ENCODE measurements around the gene ARHGEF11. TPM values are rescaled to one million over a fixed set of nuclear protein-coding genes. Genes with fewer than 3 reads are reported as not detected.

ARHGEF11 gene
- total RNA-seq, 1 experiment from 2014 or later, result 0.11 TPM

DNA sequence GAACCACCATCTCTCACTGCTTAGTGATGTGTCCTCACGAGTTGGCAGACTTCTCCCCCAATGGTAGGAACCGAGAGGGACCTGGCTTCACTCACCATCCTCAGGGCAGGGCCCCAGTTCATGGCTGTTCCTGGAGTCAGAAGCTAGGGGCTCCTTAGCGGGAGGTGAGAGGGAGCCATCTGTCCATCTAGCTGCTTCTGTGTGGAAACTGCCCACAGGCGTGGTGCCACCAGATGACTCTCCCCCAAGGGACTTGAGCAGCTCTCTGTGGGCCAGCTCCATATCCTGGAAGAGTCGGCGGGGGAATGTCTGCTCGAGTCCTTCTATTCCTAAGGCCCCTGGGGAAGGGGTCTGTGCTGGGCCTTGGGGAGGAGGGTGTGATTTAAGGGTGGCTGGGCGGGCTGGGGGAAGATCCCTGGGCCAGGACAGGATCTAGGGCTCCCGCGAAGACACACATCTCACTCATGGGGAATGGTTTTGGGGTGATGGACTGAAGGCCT lies 108.8 kb downstream of the ARHGEF11 start:
- Histone ChIP-seq H3K27ac (ENCODE audit: low read length) (no peak overlapping the region), H3K4me3 (ENCODE audit: low read length) (no peak overlapping the region), H3K79me2 (ENCODE audit: low read length) (no peaks in the 10 kb centered on the region), H3K4me1 (ENCODE audit: low read length) (no peaks in the 10 kb centered on the region), H3K27me3 (ENCODE audit: low read length) (no peaks in the 10 kb centered on the region), H3K9ac (ENCODE audit: low read length) (no peak overlapping the region), H3K9me3 (ENCODE audit: low read length) (no peaks in the 10 kb centered on the region), H2AFZ (ENCODE audit: low read length) (no peak overlapping the region), H3K9me2 (replicated peaks; ENCODE audit: insufficient read depth, low read length) (no peaks in the 10 kb centered on the region), H3K36me3 (ENCODE audit: insufficient read depth, low read length) (no peaks in the 10 kb centered on the region), H4K20me1 (ENCODE audit: insufficient read depth, low read depth, low read length) (no peaks in the 10 kb centered on the region), H3K4me2 (ENCODE audit: low read depth, low read length, poor library complexity, severe bottlenecking) (no peak overlapping the region)
- DNase-seq, result no peak

- no peak overlapping the region for H3K4me3 ChIP-seq (ENCODE audit: low read length)
- no peak overlapping the region for H3K27ac ChIP-seq (ENCODE audit: low read length)
- DNase-seq, result no peak
- no peaks in the 10 kb centered on the region for H3K79me2 ChIP-seq (ENCODE audit: low read length)
- no peaks in the 10 kb centered on the region for H3K4me1 ChIP-seq (ENCODE audit: low read length)
- no peak overlapping the region for H2AFZ ChIP-seq (ENCODE audit: low read length)
- H3K9me3 ChIP-seq (ENCODE audit: low read length), result no peaks in the 10 kb centered on the region
- no peaks in the 10 kb centered on the region for H3K9me2 ChIP-seq (replicated peaks; ENCODE audit: insufficient read depth, low read length)
- no peak overlapping the region for H3K9ac ChIP-seq (ENCODE audit: low read length)
- H3K4me2 ChIP-seq (ENCODE audit: low read depth, low read length, poor library complexity, severe bottlenecking), result no peak overlapping the region
- H3K36me3 ChIP-seq (ENCODE audit: insufficient read depth, low read length), result no peaks in the 10 kb centered on the region
- H3K27me3 ChIP-seq (ENCODE audit: low read length), result no peaks in the 10 kb centered on the region
- H4K20me1 ChIP-seq (ENCODE audit: insufficient read depth, low read depth, low read length), result no peaks in the 10 kb centered on the region
These were observed 109.4 kb downstream of the ARHGEF11 start for GRCh38 chr1:156936191-156936590.

- no peak overlapping the region for H3K9ac ChIP-seq (ENCODE audit: low read length)
- no peaks in the 10 kb centered on the region for H3K79me2 ChIP-seq (ENCODE audit: low read length)
- no peaks in the 10 kb centered on the region for H3K9me2 ChIP-seq (replicated peaks; ENCODE audit: insufficient read depth, low read length)
- H3K27ac ChIP-seq (ENCODE audit: low read length), result no peak overlapping the region
- H3K27me3 ChIP-seq (ENCODE audit: low read length), result no peaks in the 10 kb centered on the region
- no peaks in the 10 kb centered on the region for H3K36me3 ChIP-seq (ENCODE audit: insufficient read depth, low read length)
- no peaks in the 10 kb centered on the region for H3K9me3 ChIP-seq (ENCODE audit: low read length)
- DNase-seq, result no peak
- no peak overlapping the region for H2AFZ ChIP-seq (ENCODE audit: low read length)
- no peak overlapping the region for H3K4me2 ChIP-seq (ENCODE audit: low read depth, low read length, poor library complexity, severe bottlenecking)
- no peaks in the 10 kb centered on the region for H4K20me1 ChIP-seq (ENCODE audit: insufficient read depth, low read depth, low read length)
- H3K4me3 ChIP-seq (ENCODE audit: low read length), result no peak overlapping the region
- H3K4me1 ChIP-seq (ENCODE audit: low read length), result no peaks in the 10 kb centered on the region
These were observed 109.9 kb downstream of the ARHGEF11 start for GRCh38 chr1:156935505-156936128.

DNA sequence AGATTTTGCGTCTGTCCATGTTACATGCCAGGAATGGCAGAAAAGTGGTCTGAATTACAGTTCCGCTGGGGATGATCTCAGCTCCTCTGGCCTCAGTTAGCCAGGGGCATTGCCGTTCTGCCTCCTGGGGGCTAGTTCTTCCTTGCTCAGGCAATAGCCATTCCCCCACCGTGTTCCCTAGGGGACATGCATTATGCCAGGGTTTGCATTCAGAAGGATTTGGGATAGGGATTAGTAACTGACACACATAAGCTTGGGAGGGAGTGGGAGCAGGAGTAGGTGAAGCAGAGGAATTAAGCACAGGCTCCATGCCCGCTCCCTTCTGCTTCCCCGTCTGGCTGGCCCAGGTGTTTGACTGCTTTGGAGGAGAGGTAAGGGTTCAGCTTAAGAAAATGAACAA lies 112.4 kb downstream of the ARHGEF11 start:
- Histone ChIP-seq H3K9me3 (ENCODE audit: low read length) (no peaks in the 10 kb centered on the region), H3K4me3 (ENCODE audit: low read length) (no peak overlapping the region), H3K27me3 (ENCODE audit: low read length) (no peaks in the 10 kb centered on the region), H3K36me3 (ENCODE audit: insufficient read depth, low read length) (no peaks in the 10 kb centered on the region), H3K27ac (ENCODE audit: low read length) (no peak overlapping the region), H3K9me2 (replicated peaks; ENCODE audit: insufficient read depth, low read length) (no peaks in the 10 kb centered on the region), H2AFZ (ENCODE audit: low read length) (no peak overlapping the region), H4K20me1 (ENCODE audit: insufficient read depth, low read depth, low read length) (no peaks in the 10 kb centered on the region), H3K4me2 (ENCODE audit: low read depth, low read length, poor library complexity, severe bottlenecking) (no peak overlapping the region), H3K4me1 (ENCODE audit: low read length) (no peaks in the 10 kb centered on the region), H3K9ac (ENCODE audit: low read length) (no peak overlapping the region), H3K79me2 (ENCODE audit: low read length) (no peaks in the 10 kb centered on the region)
- no peak for DNase-seq

GRCh38 chr1:156931974-156932710 lies 113.4 kb downstream of the ARHGEF11 start:
- H3K36me3 ChIP-seq (ENCODE audit: insufficient read depth, low read length), result no peaks in the 10 kb centered on the region
- no peak overlapping the region for H3K9ac ChIP-seq (ENCODE audit: low read length)
- no peaks in the 10 kb centered on the region for H3K4me1 ChIP-seq (ENCODE audit: low read length)
- no peak overlapping the region for H2AFZ ChIP-seq (ENCODE audit: low read length)
- no peaks in the 10 kb centered on the region for H4K20me1 ChIP-seq (ENCODE audit: insufficient read depth, low read depth, low read length)
- no peaks in the 10 kb centered on the region for H3K79me2 ChIP-seq (ENCODE audit: low read length)
- DNase-seq, result no peak
- no peaks in the 10 kb centered on the region for H3K9me2 ChIP-seq (replicated peaks; ENCODE audit: insufficient read depth, low read length)
- H3K4me2 ChIP-seq (ENCODE audit: low read depth, low read length, poor library complexity, severe bottlenecking), result no peak overlapping the region
- H3K27ac ChIP-seq (ENCODE audit: low read length), result no peak overlapping the region
- no peaks in the 10 kb centered on the region for H3K9me3 ChIP-seq (ENCODE audit: low read length)
- no peak overlapping the region for H3K4me3 ChIP-seq (ENCODE audit: low read length)
- H3K27me3 ChIP-seq (ENCODE audit: low read length), result no peaks in the 10 kb centered on the region

- Histone ChIP-seq H3K4me2 (ENCODE audit: low read depth, low read length, poor library complexity, severe bottlenecking) (no peak overlapping the region), H3K9ac (ENCODE audit: low read length) (no peak overlapping the region), H3K79me2 (ENCODE audit: low read length) (no peaks in the 10 kb centered on the region), H3K9me2 (replicated peaks; ENCODE audit: insufficient read depth, low read length) (no peaks in the 10 kb centered on the region), H3K27me3 (ENCODE audit: low read length) (no peaks in the 10 kb centered on the region), H3K4me1 (ENCODE audit: low read length) (no peaks in the 10 kb centered on the region), H3K9me3 (ENCODE audit: low read length) (no peaks in the 10 kb centered on the region), H3K27ac (ENCODE audit: low read length) (no peak overlapping the region), H3K4me3 (ENCODE audit: low read length) (no peak overlapping the region), H4K20me1 (ENCODE audit: insufficient read depth, low read depth, low read length) (no peaks in the 10 kb centered on the region), H2AFZ (ENCODE audit: low read length) (no peak overlapping the region), H3K36me3 (ENCODE audit: insufficient read depth, low read length) (no peaks in the 10 kb centered on the region)
- no peak for DNase-seq
These were observed 114.2 kb downstream of the ARHGEF11 start for GRCh38 chr1:156931211-156931952.

- no peaks in the 10 kb centered on the region for H3K36me3 ChIP-seq (ENCODE audit: insufficient read depth, low read length)
- H3K27me3 ChIP-seq (ENCODE audit: low read length), result no peaks in the 10 kb centered on the region
- H4K20me1 ChIP-seq (ENCODE audit: insufficient read depth, low read depth, low read length), result no peaks in the 10 kb centered on the region
- no peaks in the 10 kb centered on the region for H3K9me2 ChIP-seq (replicated peaks; ENCODE audit: insufficient read depth, low read length)
- H3K4me2 ChIP-seq (ENCODE audit: low read depth, low read length, poor library complexity, severe bottlenecking), result no peak overlapping the region
- no peaks in the 10 kb centered on the region for H3K4me1 ChIP-seq (ENCODE audit: low read length)
- H3K9ac ChIP-seq (ENCODE audit: low read length), result no peak overlapping the region
- H3K79me2 ChIP-seq (ENCODE audit: low read length), result no peaks in the 10 kb centered on the region
- no peak overlapping the region for H3K27ac ChIP-seq (ENCODE audit: low read length)
- no peaks in the 10 kb centered on the region for H3K9me3 ChIP-seq (ENCODE audit: low read length)
- H3K4me3 ChIP-seq (ENCODE audit: low read length), result no peak overlapping the region
- no peak overlapping the region for H2AFZ ChIP-seq (ENCODE audit: low read length)
- DNase-seq, result no peak
These were observed 115.1 kb downstream of the ARHGEF11 start for GRCh38 chr1:156930483-156930882.

DNA sequence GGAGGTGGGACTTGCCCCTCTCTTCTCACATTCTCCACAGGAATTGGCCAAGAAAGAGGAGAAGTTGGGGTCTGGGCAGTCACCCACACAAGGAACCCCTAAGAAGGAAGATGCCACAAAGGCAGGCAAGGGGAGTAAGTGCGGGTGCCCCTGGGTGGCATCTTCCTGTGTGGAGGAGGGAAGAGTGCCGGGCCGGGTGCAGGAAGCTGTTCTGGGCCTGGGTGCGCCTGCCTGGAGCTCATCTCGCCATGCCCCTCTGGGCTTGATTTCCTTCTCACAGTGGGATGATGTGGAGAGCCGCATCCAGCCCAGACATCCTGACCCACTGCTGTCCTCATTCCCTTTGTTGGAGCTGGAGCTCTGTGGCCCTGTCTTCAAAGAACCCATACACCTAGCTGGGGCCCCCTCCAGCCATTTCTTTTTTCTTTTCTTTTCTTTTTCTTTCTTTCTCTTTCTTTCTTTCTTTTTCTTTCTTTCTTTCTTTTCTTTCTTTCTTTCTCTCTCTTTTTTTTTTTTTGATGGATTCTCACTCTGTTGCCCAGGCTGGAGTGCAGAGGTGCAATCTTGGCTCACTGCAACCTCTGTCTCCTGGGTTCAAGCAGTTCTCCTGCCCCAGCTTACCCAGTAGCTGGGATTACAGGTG lies 115.8 kb downstream of the ARHGEF11 start:
- H3K27ac ChIP-seq (ENCODE audit: low read length), result no peak overlapping the region
- no peaks in the 10 kb centered on the region for H3K79me2 ChIP-seq (ENCODE audit: low read length)
- DNase-seq, result no peak
- no peak overlapping the region for H3K9ac ChIP-seq (ENCODE audit: low read length)
- H3K36me3 ChIP-seq (ENCODE audit: insufficient read depth, low read length), result no peaks in the 10 kb centered on the region
- H4K20me1 ChIP-seq (ENCODE audit: insufficient read depth, low read depth, low read length), result no peaks in the 10 kb centered on the region
- H3K4me1 ChIP-seq (ENCODE audit: low read length), result no peaks in the 10 kb centered on the region
- H3K4me2 ChIP-seq (ENCODE audit: low read depth, low read length, poor library complexity, severe bottlenecking), result no peak overlapping the region
- no peak overlapping the region for H2AFZ ChIP-seq (ENCODE audit: low read length)
- no peaks in the 10 kb centered on the region for H3K9me3 ChIP-seq (ENCODE audit: low read length)
- H3K27me3 ChIP-seq (ENCODE audit: low read length), result no peaks in the 10 kb centered on the region
- H3K9me2 ChIP-seq (replicated peaks; ENCODE audit: insufficient read depth, low read length), result no peaks in the 10 kb centered on the region
- H3K4me3 ChIP-seq (ENCODE audit: low read length), result no peak overlapping the region

Measured in Karpas-422 (cell line).